ENCODE measurements around the gene TRAPPC11.

- TF ChIP-seq CTCF (IDR thresholded peaks at IDR 0.05) (no peak), POLR2A (IDR thresholded peaks at IDR 0.05) (no peak)
Measured at GRCh38 chr4:183638436-183638835, 20.7 kb upstream of the TRAPPC11 start.

All from breast epithelium (tissue), 3 donors.